Parietal lobe (tissue), 1 donor: ENCODE data around the gene STMND1. TPM values are rescaled to one million over a fixed set of nuclear protein-coding genes. Genes with fewer than 3 reads are reported as not detected.

Experiments used
- total RNA-seq: library from RNA; depleted of rRNA; stranded (reverse); fragments of >200 nt; gene quantifications from one replicate; pipeline ENCODE4 v1.2.3, GENCODE V29; 2014

Gene STMND1
- total RNA-seq, result not detected

DNA sequence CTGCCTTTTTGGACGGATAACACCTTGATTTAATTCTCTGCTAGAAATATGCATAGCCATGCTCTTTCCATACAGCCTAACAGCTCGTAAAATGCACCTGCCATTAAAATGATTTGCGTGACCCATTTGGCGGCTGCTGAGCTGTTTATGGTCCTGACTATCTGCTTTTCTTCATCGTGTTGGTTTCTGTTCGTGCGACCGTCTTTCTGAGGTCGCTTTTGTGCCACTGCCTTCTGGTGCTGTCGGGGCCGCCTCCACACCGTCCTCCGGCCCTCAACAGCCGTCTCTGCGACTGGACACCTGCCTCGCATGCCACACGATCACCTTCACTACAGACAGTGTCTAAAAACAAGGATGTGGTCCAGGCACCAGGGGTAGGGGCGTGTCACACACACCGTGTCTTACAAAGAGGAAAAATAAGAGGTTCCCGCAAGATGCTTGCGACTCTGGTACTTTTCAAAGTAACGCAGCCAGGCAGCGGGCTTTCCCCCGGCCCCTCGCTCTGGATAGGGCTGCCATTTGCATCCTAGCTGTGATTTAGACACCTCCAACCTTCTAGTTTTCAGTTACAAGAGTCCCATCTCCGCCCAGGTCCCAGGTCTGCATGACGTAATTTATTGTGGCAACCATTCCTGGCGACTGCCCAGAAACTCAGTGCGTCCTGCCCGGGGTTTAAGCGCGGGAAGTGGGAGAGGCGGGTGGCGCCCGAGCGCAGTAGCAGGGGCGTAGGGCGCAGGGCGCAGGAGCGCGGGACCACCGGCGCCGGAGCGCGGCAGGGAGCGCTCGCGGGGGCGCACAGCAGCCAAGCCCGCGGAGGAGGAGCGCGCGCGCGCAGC lies at the start of gene STMND1:
Gene STMND1 (plus strand): TSS at position 629 of the 836 bp plus-strand sequence. CDS start 208 bp downstream, outside the sequence.

Other genes starting within 250 kb of the STMND1 start
- 28.8 TPM for gene RBM24, start 179.3 kb downstream of the STMND1 start, total RNA-seq